ENCODE data around the gene KNL1.
A peak's percentile ranks its signal among the peaks of the same experiment; 100 is the strongest.

Gene KNL1

DNA sequence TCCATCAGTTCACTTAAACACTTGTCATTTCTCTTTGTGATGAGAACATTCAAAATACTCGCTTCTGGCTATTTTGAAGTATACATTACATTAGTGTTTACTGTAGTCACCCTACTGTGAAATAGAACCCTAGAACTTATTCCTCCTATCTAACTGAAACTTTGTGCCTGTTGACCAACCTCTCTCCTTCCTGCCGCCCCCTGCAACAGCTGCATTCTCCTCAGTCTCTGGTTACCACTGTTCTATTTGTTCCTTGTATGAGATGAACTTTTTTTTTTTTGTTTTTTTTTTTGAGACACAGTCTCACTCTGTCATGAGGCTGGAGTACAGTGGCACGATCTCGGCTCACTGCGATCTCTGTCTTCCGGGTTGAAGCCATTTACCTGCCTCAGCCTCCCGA lies 103.9 kb downstream of the KNL1 start:
- no peak overlapping the region for H3K27ac ChIP-seq
- no peak for TF ChIP-seq ZFX (IDR thresholded peaks at IDR 0.05)
- no peak for TF ChIP-seq CTCF (conservative IDR thresholded peaks at IDR 0.05)

DNA sequence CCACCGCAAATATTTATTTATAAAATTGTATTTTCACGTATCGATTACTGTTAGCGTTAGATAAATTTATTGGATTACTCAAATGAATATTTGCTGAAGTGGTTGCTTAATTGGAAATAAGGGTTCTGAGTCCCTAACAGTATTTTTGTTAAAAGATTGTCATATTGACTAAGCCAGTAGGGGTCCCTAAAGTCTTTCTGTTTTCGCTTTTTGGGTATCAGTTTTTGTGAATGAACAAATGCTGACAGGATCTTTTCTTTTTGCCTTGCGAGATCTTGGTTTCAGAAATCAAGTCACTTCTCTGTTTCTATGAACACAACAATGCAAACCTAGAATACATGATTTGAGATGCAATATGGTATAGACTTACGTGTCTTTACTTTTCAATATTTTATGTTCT lies 108.0 kb downstream of the KNL1 start:
- no peak; the same call in 1 of the 2 replicates for TF ChIP-seq CTCF (conservative IDR thresholded peaks at IDR 0.05)
- no peak for TF ChIP-seq ZFX (IDR thresholded peaks at IDR 0.05)
- H3K27ac ChIP-seq: no peak overlapping the region

- TF ChIP-seq CTCF (conservative IDR thresholded peaks at IDR 0.05) (no peak), ZFX (IDR thresholded peaks at IDR 0.05) (no peak)
- H3K27ac ChIP-seq: peak overlapping the region; percentile 57
Measured at GRCh38 chr15:40706121-40706520, 112.1 kb downstream of the KNL1 start.

Measured in C4-2B (cell line).